GM21737 (cell line): ENCODE data around the gene TMEM109.

Source experiments
- ATAC-seq: cut with Tn5 transposase; IDR thresholded peaks from one replicate; pipeline ENCODE4 v1.9.1; 2021; ENCODE audit warnings: mild to moderate bottlenecking, moderate library complexity; ENCODE audit not compliant: unreplicated experiment

TMEM109 gene

DNA sequence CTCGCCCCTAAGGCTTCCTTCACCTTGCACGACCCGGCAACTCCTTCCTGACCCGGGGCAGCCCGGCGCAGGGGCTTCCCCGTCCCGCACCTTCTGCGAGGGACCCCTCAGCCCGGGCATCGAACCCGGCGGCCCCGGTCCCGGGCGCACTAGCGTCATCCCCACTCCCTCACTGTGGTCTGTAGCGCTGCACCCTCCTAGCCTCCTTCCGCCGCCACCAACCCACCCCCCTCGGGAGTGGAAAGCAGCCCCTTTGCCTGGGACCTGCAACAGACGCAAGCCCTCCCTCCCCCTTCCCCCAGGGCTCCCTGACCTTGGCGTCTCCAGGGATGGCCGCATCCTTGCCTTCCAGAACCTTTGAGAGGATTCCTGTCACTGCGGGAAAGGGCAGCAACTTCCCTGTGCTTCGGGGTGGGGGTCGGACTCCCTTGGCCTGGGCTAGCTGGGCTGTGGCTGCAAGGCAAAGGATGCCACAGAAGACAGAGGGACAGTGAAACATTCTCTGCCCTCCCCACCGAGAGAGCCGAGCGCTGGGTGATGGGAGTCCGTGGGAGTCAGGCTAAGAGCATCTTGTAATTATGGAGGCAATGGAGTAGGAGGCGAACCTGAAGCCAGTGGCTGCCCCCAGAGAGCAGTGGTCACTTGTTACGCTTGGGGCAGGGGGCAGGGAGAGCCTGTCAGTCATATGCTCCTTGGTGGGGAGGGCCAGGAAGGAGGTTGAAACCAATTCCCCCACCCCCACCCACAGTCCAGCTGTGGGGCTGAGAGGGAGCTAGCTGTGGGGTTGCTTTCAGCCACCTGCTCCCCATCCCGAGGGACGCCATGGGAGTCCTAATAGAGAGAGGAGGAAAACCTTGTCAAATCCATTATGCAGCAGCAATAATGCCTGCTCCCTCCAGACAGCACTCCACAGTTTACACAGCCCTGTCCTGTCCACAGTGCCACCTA lies 11.2 kb downstream of the TMEM109 start:
- no peak for ATAC-seq

- no peak for ATAC-seq
Measured at GRCh38 chr11:60925868-60926267, 11.9 kb downstream of the TMEM109 start.

DNA sequence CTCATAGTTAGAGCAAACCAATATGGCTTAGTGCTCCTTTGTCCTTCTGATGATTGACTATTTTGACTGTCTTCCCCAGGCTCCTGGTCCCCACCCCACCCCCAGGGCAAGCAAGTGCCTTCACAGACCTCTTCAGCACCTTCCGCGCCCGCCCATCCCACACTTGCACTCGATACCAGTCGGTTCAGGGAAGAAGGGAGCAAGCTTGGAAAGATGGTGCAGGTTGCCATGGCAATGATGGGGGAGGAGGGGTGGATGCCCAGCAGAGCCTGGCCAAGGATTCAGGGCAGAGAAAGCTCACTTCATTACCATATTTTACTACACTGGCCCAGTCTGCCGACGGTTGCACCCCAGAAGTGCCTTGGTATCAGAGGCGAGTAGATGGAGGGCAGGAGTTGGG lies 12.5 kb downstream of the TMEM109 start:
- ATAC-seq = no peak

GRCh38 chr11:60927061-60927592 lies 13.2 kb downstream of the TMEM109 start:
- no peak for ATAC-seq

- no peak for ATAC-seq
Measured at GRCh38 chr11:60927600-60927999, 13.6 kb downstream of the TMEM109 start.

DNA sequence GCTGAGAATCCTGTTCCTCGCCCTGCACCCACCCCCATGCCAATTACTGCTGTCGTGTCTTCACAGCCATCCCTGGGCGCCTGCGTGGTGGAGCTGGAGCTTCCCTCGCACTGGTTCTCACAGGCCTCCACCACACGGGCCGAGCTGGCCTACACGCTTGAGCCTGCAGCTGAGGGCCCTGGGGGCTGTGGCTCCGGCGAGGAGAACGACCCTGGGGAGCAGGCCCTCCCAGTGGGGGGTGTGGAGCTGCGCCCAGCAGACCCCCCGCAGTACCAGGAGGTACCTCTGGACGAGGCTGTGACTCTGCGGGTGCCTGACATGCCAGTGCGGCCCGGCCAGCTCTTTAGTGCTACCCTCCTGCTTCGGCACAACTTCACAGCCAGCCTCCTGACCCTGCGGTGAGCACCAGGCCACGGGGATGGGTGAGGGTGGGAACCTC lies 14.6 kb downstream of the TMEM109 start:
- ATAC-seq = no peak

DNA sequence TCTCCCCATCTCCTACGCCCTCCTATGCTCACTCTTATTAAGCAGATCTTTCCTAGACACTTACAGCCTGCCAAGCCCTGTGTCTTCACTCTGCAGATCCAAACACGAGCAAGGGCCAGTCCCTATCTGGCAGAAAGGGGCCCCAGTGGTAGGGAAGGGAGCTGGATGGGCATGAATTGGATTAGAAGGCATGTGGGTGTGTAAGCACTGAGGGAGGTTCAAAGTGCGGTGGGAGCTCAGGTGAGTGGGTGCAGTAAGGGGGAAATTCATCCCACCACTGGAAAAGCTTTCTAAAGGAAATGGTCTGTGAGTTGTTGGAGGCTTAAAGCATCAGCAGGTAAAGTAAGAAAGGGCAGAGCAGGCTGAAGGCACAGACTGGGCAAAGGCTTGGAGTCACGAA lies 15.8 kb downstream of the TMEM109 start:
- ATAC-seq = no peak

GRCh38 chr11:60930394-60930793 lies 16.4 kb downstream of the TMEM109 start:
- no peak for ATAC-seq

DNA sequence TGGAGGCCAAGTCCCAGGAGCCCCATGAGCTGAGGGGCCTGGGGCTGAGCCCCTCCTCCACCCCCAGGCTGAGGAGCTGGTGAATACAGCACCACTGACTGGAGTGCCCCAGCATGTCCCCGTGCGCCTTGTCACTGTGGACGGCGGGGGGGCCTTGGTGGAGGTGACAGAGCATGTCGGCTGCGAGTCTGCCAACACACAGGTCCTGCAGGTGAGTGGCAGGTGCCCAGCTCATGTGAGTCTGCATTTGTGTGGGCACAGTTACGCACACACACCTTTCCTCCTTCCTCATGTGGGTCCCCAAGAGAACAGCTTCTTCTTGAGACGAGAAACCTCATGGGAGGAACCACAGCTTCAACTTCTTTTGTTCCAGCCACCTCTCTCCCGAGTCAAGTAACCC lies 18.0 kb downstream of the TMEM109 start:
- no peak for ATAC-seq

- no peak for ATAC-seq
Measured at GRCh38 chr11:60932605-60933356, 18.8 kb downstream of the TMEM109 start.

GRCh38 chr11:60933416-60934123 lies 19.6 kb downstream of the TMEM109 start:
- ATAC-seq = no peak

GRCh38 chr11:60934124-60934789 lies 20.3 kb downstream of the TMEM109 start:
- ATAC-seq = no peak

GRCh38 chr11:60934790-60935605 lies 21.0 kb downstream of the TMEM109 start:
- ATAC-seq = no peak

DNA sequence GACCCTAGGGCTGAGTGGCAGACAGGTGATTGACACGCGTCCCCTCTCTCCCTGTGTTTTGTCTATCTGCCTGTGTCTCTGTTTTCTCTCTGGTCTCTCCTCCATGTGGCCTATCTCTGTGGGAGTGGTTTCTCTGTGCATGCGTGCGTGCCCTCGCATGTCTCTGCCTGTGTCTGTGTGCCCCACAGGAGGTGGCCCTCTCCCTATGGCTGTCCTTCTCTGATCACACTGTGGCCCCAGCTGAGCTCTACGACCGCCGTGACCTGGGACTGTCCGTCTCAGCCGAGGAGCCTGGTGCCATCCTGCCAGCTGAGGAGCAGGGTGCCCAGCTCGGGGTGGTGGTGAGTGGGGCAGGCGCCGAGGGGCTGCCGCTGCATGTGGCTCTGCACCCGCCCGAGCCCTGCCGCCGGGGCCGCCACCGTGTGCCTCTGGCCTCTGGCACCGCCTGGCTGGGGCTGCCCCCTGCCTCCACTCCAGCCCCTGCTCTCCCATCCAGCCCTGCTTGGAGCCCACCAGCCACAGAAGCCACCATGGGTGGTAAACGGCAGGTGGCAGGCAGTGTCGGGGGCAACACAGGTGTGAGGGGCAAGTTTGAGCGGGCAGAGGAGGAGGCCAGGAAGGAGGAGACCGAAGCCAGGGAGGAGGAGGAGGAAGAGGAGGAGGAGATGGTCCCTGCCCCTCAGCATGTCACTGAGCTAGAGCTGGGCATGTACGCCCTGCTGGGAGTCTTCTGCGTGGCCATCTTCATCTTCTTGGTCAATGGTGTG lies 21.9 kb downstream of the TMEM109 start:
- ATAC-seq = no peak

- no peak for ATAC-seq
Measured at GRCh38 chr11:60936467-60937143, 22.6 kb downstream of the TMEM109 start.

DNA sequence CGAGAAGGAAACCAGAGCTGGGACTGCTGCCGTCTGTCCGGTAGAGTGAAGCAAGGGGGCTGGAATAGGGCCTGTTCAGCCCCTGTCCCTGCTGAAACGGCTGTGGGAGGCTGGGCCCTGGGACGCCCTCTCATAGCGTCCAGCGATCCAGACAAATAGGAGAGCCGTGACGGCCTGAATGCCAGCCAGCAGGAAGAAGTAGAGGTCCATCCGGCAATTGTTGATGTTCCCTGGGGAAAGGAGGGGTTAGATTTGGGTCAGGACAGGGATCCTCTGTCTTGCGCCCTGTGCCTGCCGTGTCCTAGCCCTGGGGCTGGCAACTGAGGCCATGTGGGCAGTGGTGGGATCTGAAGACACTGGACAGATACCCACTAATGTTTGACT lies 23.2 kb downstream of the TMEM109 start:
- ATAC-seq = no peak

DNA sequence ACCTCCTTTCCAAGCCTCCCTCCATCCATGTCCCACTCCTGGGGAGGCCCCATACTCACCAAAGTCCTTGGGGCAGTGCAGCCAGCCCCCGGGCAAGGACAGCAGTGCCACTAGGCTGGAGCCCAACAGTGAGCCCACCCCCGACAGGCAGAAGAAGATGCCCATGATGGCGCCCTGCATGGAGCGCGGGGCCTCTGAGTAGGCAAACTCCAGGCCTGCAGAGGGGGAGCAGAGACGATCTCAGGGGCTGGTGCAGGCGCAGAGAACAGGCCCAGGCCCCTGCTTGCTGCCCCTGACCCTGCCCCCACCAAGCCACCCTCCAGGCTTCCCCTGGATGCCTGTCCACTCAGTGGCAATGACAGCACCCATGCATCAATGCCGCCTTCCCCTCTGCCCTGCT lies 23.9 kb downstream of the TMEM109 start:
- no peak for ATAC-seq

DNA sequence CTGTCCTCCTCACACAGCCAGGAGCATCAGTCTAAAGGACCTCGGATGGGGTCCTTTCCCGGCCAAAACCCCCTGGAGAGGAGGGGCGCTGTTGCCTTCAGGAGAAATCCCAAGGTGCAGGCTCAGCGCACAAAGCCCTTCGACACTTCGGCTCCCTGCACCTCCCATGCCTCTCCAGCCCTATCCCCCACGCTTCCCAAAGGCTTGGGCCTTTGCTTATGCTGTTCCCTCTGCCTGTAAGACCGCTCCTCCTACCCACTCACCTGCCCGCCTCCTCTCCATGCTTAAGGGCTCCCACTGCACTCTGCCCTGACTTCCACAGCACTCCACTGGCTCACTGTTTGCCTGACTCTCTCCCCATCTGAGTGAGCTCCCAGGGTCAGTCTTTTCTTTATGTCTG lies 24.5 kb downstream of the TMEM109 start:
- ATAC-seq = no peak
